Body of pancreas (tissue), 4 donors: ENCODE results near the gene SLC10A4. TPM values are rescaled to one million over a fixed set of nuclear protein-coding genes. Genes with fewer than 3 reads are reported as not detected.

ENCODE experiments used
- ATAC-seq: fragments of 150-250 bp; one replicate; pipeline ENCODE4 v1.9.1; 2016
- DNase-seq, 4 donors: peaks; one replicate each; pipeline ENCODE4 v3.0.0-alpha.2; 2019
- H3K27ac ChIP-seq, 4 donors: fragments of 200-600 bp; sonication (generic); 1 replicate in 3 of 4; 2 replicates in 1 of 4; pipeline versions ENCODE4 v1.5.1 to v1.6.1; 2016 to 2019; ENCODE audit warnings: mild to moderate bottlenecking in 1 of 4, mixed read lengths in 1 of 4, moderate library complexity in 1 of 4
- H3K27me3 ChIP-seq, 2 donors: fragments of 200-600 bp; sonication (generic); one replicate each; pipeline ENCODE4 v1.6.0; 2016; ENCODE audit warnings: mild to moderate bottlenecking in 1 of 2
- H3K36me3 ChIP-seq, 2 donors: fragments of 200-600 bp; sonication (generic); replicated peaks in 1 of 2; 2 replicates each; pipeline ENCODE4 v1.5.1; 2016; ENCODE audit warnings: low read depth in 2 of 2; ENCODE audit not compliant: insufficient read depth in 1 of 2
- H3K4me1 ChIP-seq: fragments of 200-600 bp; sonication (generic); one replicate; pipeline ENCODE4 v1.6.0; 2016
- H3K4me3 ChIP-seq, 2 donors: fragments of 200-600 bp; sonication (generic); 1 replicate in 1 of 2; 2 replicates in 1 of 2; pipeline ENCODE4 v1.5.1; 2016 to 2019
- H3K9me3 ChIP-seq, 3 donors: fragments of 200-600 bp; sonication (generic); 1 replicate in 2 of 3; 2 replicates in 1 of 3; pipeline ENCODE4 v1.5.1; 2016
- POLR2A ChIP-seq, 3 donors: fragments of 450-650 bp; IDR thresholded peaks; one replicate each; pipeline ENCODE4 v1.6.1; 2016; ENCODE audit warnings: antibody characterized with exemption in 3 of 3, mild to moderate bottlenecking in 2 of 3
- WGBS, 2 donors: methylation state at CpG; one replicate each; pipeline ENCODE4 v1.1.5; 2017; 5-methylcytosine and 5-hydroxymethylcytosine counted together
- intact Hi-C: fragments of 100-400 bp; cut with DNase I; formaldehyde crosslinking; loops from one replicate; pipeline ENCODE4 v1.15.1; 2023
- total RNA-seq, 2 donors: library from RNA; depleted of rRNA; stranded (reverse); fragments of >200 nt; gene quantifications; one replicate each; pipeline ENCODE4 v1.1.0, GENCODE V29; 2016
- TF ChIP-seq, protein P1 (sequence below), 7 experiments: fragments of 450-650 bp in 4 of 7; fragments of 200-600 bp in 3 of 7; sonication (generic) in 3 of 7; IDR thresholded peaks; one replicate each; pipeline ENCODE4 v1.5.1; 2016 to 2019; ENCODE audit warnings: antibody characterized with exemption in 7 of 7

The SLC10A4 gene
- total RNA-seq, 2 donors from 2014 or later: 0.66 TPM; not detected in 1

DNA sequence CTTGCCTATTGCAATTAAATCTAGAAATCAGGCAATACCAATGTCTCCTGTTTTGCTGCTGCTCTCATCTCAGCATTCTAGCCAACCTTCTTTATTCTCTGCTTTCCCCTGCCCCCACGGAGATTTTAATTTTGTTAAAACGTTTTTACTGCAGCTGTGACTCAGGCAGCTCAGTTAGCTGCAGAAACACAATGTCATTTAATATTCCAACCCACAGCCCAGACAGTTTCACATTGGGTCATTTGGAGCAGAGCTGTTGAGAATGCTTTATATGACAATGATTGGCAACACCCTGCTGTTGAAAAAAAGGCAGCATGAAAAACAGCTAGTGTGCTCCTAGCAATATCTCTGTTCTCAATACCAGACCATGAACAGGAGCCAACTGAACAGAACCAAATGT, 12.6 kb upstream of the SLC10A4 start:
- intact Hi-C loops: no loop called here
- no peak overlapping the region for H3K27ac ChIP-seq
- no peak overlapping the region for H3K4me3 ChIP-seq
- WGBS, 2 donors: 21 to 29% methylated on average over 2 of the region's 2 CpGs
- H3K36me3 ChIP-seq: no peaks in the 10 kb centered on the region
- ATAC-seq: no peak
- H3K4me1 ChIP-seq: no peaks in the 10 kb centered on the region
- DNase-seq: no peak
- TF ChIP-seq POLR2A (IDR thresholded peaks at IDR 0.05): no peak
- TF ChIP-seq, protein P1, sequence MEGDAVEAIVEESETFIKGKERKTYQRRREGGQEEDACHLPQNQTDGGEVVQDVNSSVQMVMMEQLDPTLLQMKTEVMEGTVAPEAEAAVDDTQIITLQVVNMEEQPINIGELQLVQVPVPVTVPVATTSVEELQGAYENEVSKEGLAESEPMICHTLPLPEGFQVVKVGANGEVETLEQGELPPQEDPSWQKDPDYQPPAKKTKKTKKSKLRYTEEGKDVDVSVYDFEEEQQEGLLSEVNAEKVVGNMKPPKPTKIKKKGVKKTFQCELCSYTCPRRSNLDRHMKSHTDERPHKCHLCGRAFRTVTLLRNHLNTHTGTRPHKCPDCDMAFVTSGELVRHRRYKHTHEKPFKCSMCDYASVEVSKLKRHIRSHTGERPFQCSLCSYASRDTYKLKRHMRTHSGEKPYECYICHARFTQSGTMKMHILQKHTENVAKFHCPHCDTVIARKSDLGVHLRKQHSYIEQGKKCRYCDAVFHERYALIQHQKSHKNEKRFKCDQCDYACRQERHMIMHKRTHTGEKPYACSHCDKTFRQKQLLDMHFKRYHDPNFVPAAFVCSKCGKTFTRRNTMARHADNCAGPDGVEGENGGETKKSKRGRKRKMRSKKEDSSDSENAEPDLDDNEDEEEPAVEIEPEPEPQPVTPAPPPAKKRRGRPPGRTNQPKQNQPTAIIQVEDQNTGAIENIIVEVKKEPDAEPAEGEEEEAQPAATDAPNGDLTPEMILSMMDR (IDR thresholded peaks at IDR 0.05): no peak
- H3K9me3 ChIP-seq: no peaks in the 10 kb centered on the region
- H3K27me3 ChIP-seq: no peaks in the 10 kb centered on the region

DNA sequence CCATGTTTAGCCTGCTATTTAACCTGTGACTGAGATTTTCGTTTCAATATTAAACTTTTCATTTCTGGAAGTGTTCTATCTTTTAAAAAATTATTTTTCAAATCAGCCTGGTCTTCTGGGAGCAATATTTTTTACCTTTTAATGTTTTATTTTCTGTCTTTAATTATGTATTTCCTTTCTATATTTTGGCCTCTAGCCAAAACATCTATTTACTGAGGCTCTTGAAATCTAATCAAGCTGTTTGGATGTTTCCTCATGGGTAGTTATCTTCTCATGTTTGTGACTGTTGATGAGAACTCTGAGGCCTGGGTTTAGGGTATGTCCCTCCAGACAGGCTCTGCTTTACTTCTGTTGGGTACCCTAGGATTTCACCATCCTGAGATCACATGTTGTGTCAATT, 10.3 kb upstream of the SLC10A4 start:
- Histone ChIP-seq H3K27ac (no peak overlapping the region), H3K9me3 (no peaks in the 10 kb centered on the region), H3K36me3 (no peaks in the 10 kb centered on the region), H3K4me1 (no peaks in the 10 kb centered on the region), H3K4me3 (no peak overlapping the region), H3K27me3 (no peaks in the 10 kb centered on the region)
- intact Hi-C loops: no loop called here
- ATAC-seq (no peak), DNase-seq (no peak)
- TF ChIP-seq, protein P1 (IDR thresholded peaks at IDR 0.05): no peak
- no peak for TF ChIP-seq POLR2A (IDR thresholded peaks at IDR 0.05)
- WGBS, 2 donors: 80 to 85% methylated on average over 1 of the region's 1 CpG

DNA sequence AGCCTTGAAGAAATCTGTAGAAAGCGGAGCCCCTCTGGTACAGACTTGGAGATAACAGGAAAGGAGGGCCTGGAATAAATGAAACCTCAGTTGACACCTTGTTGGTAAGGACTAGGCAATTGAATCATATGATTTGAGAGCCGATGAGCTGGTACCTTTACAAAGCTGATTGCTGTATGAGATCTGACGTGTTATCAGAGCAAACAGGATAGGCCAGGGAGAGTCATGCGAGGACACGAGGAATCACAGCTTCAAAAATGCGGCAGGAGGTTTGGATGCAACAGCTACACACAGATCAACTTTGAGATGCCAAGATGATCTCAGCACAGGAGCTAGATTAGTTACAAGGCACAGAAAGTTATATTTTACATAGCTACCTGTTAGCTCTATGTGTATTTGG, 7.4 kb upstream of the SLC10A4 start:
- Histone ChIP-seq H3K27me3 (no peaks in the 10 kb centered on the region), H3K9me3 (no peaks in the 10 kb centered on the region), H3K27ac (no peak overlapping the region), H3K4me3 (no peak overlapping the region), H3K36me3 (no peaks in the 10 kb centered on the region), H3K4me1 (no peaks in the 10 kb centered on the region)
- TF ChIP-seq POLR2A (IDR thresholded peaks at IDR 0.05): no peak
- TF ChIP-seq, protein P1 (IDR thresholded peaks at IDR 0.05): no peak
- no peak for ATAC-seq
- DNase-seq: no peak
- 76% methylated on average over 6 of the region's 6 CpGs for WGBS, 2 donors
- intact Hi-C loops: no loop called here

DNA sequence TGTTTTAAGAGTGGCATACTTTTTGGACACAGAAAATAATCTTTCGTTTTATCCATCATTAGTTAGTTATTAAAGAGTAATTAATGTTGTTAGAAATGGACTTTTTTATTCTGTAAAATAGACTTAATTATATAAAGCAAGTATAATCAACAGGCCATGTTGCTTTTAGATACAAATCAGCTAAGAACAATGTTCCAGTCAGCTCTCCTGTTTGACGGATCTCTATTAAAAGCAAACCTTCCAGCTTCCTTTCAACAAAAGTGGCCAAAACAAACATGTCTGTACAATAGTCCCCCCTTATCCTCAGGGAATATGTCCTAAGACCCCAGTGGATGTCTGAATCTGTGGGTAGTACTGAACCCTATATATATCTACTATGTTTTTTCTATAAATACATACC, 4.9 kb upstream of the SLC10A4 start:
- no peak for ATAC-seq
- H3K9me3 ChIP-seq: no peaks in the 10 kb centered on the region
- no peak for DNase-seq
- TF ChIP-seq, protein P1 (IDR thresholded peaks at IDR 0.05): no peak
- TF ChIP-seq POLR2A (IDR thresholded peaks at IDR 0.05): no peak
- peaks cover under 1% of the 10 kb centered on the region for H3K4me1 ChIP-seq
- 45 to 55% methylated on average over 2 of the region's 2 CpGs for WGBS, 2 donors
- H3K27me3 ChIP-seq: peaks cover 0 to under 1% of the 10 kb centered on the region in 2 donors
- H3K4me3 ChIP-seq: no peak overlapping the region
- intact Hi-C loops: no loop called here
- H3K36me3 ChIP-seq: no peaks in the 10 kb centered on the region
- H3K27ac ChIP-seq: no peak overlapping the region

DNA sequence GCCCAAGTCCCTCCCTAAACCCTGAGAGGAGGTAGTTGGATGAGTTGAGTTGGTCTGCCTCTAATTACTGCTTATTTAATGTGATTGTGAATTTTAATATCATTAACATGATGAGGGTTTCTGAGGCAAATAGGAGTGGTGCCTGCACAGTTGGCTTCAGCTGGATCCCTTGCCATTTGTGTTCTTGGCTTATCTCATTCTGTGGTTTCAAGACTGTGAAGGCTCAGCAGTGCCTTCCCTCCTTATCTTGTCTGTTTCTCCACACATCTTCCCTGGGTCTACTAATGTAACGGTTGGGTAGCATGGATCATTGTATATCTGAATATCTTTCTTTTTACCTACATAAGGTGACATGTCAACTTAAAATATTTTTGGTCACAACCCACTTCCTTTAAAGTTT, 1.6 kb upstream of the SLC10A4 start:
- H3K27ac ChIP-seq: no peak overlapping the region
- TF ChIP-seq POLR2A (IDR thresholded peaks at IDR 0.05): no peak
- TF ChIP-seq, protein P1 (IDR thresholded peaks at IDR 0.05): no peak
- ATAC-seq (no peak), DNase-seq (no peak)
- no peaks in the 10 kb centered on the region for H3K9me3 ChIP-seq
- intact Hi-C loops: no loop called here
- H3K27me3 ChIP-seq: peaks cover 0 to 10% of the 10 kb centered on the region in 2 donors
- H3K4me1 ChIP-seq: peaks cover 7% of the 10 kb centered on the region
- no peaks in the 10 kb centered on the region for H3K36me3 ChIP-seq
- H3K4me3 ChIP-seq: no peak overlapping the region
- WGBS, 2 donors: 79 to 81% methylated on average over 1 of the region's 1 CpG
